ENCODE results near the gene TRAF2. TPM values are rescaled to one million over a fixed set of nuclear protein-coding genes. Genes with fewer than 3 reads are reported as not detected.
A peak's percentile ranks its signal among the peaks of the same experiment; 100 is the strongest.

TRAF2 gene
- total RNA-seq, 6 experiments from 2014 or later: 11.1 to 15.9 (median 13.6) TPM

DNA sequence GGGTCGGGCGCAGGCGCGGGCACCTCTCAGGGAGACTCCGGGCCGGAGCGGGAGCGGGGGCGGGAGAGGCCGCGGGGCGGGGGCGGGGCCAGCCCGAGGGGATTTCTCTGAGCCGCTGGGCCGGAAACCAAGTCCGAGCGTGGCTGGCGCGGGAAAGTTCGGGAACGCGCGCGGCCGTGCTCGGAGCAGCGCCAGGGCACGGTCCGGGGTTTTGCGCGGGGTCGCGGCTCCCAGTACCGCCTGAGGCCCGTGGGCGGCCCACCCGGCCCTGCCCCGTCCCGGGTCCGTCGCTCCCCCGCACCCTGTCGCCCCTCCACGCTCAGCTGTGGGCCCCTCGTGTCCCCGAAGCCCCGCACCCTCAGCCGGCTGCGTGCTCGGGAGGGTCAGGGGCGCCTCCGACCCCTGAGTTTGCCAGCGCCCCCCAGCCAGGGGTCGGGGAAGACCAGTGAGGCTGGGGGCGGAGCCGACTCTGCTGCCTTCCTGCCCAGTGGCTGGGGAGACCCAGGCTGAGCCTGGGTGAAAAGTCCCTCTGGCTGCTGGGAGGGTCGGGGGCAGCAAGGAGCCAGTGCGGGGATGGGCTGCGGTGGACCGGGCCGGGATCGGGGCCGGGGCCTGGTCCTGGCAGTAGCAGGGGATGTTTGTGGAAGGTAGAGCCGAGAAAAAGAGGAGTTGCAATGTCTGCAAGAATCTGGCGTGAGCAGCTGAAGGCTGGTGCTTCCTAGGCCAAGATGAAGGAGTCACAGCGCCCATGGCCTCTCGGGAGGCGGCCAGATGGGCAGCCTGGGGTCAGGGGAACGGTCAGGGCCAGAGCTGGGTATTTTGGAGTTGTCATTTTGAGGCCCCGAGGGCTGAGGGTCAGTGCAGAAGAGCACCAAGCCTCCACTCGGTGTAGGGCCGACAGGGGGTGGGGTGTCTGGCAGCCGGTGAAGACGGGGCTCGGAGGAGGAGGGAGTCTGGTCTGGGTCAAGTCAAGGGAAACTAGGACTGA is 588 bp downstream of the TRAF2 start:
- Mint-ChIP-seq H3K9me3 (no peaks in the 10 kb centered on the region), H3K27me3 (ENCODE audit: insufficient read depth) (peaks cover 3% of the 10 kb centered on the region; the same call in 1 of the 2 replicates), H3K27ac (peak overlapping the region; percentile 77), H3K4me3 (peak overlapping the region; percentile 93), H3K4me1 (ENCODE audit: low read depth) (peaks cover 18% of the 10 kb centered on the region), H3K36me3 (ENCODE audit: low read depth) (no peaks in the 10 kb centered on the region)
- DNase-seq: no peak
- TF ChIP-seq, protein P1, sequence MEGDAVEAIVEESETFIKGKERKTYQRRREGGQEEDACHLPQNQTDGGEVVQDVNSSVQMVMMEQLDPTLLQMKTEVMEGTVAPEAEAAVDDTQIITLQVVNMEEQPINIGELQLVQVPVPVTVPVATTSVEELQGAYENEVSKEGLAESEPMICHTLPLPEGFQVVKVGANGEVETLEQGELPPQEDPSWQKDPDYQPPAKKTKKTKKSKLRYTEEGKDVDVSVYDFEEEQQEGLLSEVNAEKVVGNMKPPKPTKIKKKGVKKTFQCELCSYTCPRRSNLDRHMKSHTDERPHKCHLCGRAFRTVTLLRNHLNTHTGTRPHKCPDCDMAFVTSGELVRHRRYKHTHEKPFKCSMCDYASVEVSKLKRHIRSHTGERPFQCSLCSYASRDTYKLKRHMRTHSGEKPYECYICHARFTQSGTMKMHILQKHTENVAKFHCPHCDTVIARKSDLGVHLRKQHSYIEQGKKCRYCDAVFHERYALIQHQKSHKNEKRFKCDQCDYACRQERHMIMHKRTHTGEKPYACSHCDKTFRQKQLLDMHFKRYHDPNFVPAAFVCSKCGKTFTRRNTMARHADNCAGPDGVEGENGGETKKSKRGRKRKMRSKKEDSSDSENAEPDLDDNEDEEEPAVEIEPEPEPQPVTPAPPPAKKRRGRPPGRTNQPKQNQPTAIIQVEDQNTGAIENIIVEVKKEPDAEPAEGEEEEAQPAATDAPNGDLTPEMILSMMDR (IDR thresholded peaks at IDR 0.05): no peak

DNA sequence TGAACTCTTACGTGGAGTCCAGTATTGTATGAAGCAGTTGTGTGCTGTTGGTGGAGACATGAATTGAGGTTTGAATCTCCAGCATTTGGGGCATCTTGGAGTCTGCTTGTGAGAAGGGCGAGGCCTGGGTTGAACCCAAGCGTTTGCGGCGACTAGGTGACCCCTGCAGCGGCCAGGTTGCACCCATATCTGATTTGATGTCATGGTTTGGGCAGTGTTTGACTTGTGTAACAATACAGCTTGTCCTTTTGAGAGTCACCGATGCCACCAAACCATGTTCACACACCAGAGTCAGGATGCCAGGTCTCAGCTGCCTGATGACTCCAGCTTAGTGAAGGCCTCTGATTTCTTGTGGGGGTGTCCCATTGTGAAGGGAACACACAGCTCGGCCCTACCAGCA is 2.1 kb downstream of the TRAF2 start:
- Mint-ChIP-seq H3K4me3 (no peak overlapping the region), H3K4me1 (ENCODE audit: low read depth) (peaks cover 9% of the 10 kb centered on the region), H3K36me3 (ENCODE audit: low read depth) (no peaks in the 10 kb centered on the region), H3K27ac (no peak overlapping the region), H3K9me3 (no peaks in the 10 kb centered on the region), H3K27me3 (ENCODE audit: insufficient read depth) (peaks cover 2% of the 10 kb centered on the region; the same call in 1 of the 2 replicates)
- no peak for DNase-seq
- TF ChIP-seq, protein P1 (IDR thresholded peaks at IDR 0.05): no peak

DNA sequence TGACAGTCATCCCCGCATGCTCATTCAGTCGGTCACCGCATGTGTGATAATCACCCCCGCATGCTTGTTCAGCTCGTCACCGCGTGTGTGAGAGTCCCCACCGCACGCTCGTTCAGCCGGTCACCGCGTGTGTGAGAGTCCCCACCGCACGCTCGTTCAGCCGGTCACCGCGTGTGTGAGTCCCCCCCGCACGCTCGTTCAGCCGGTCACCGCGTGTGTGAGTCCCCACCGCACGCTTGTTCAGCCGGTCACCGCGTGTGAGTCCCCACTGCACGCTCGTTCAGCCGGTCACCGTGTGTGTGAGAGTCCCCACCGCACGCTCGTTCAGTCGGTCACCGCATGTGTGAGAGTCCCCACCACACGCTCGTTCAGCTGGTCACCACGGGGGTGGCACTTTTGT is 3.5 kb downstream of the TRAF2 start:
- peaks cover 9% of the 10 kb centered on the region for H3K4me1 Mint-ChIP-seq (ENCODE audit: low read depth)
- TF ChIP-seq, protein P1 (IDR thresholded peaks at IDR 0.05): no peak

DNA sequence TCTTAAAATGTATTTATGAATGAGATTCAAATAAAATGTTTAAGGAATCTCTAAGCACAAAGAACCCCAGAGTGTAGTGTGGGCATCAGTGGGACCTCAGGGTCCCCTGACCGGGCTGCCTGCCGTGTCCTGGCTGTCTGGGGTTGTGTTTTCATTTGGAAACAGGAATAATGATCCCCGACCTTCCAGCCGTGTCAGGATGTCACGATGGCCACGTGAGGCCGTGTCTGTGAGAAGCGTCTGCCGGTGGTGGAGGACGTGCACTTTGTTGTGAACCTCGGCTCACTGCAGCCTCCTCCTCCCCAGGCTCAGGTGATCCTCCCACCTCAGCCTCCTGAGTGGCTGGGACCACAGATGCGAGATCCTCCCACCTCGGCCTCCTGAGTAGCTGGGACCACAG is 4.3 kb downstream of the TRAF2 start:
- no peak overlapping the region for H3K4me3 Mint-ChIP-seq
- H3K9me3 Mint-ChIP-seq: no peaks in the 10 kb centered on the region
- H3K4me1 Mint-ChIP-seq (ENCODE audit: low read depth): peaks cover 9% of the 10 kb centered on the region
- H3K36me3 Mint-ChIP-seq (ENCODE audit: low read depth): 0 out of 2 replicates have a peak, but pooled peaks cover 7% of the 10 kb centered on the region
- H3K27me3 Mint-ChIP-seq (ENCODE audit: insufficient read depth): peaks cover 2% of the 10 kb centered on the region; the same call in 1 of the 2 replicates
- DNase-seq: no peak
- TF ChIP-seq, protein P1 (IDR thresholded peaks at IDR 0.05): no peak
- no peak overlapping the region for H3K27ac Mint-ChIP-seq

More for the DNA sequence above, 3.5 kb downstream of the TRAF2 start:
- Mint-ChIP-seq H3K27me3 (ENCODE audit: insufficient read depth) (peaks cover 2% of the 10 kb centered on the region; the same call in 1 of the 2 replicates), H3K27ac (no peak overlapping the region), H3K9me3 (no peaks in the 10 kb centered on the region), H3K36me3 (ENCODE audit: low read depth) (0 out of 2 replicates have a peak, but pooled peaks cover 7% of the 10 kb centered on the region), H3K4me3 (no peak overlapping the region)
- no peak for DNase-seq

DNA sequence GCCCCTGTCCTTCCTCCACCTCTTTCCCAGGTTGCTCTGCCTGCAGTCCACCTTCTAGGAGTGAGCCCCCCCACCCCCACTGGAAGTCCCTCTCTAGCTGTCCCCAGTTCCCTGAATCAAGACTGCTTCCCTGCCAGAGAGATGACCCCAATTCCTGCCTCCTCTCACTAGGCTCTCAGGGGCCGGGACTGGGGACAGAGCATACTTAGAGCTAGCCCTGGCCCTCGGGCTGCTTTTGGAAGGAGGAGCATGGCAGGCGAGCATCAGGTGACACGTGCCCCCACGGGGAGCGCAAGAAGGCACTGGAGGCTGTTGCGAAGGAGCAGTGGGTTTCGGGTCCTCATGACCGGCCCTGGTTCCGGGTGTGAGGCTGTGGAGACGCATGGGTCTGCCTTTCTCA is 9.7 kb downstream of the TRAF2 start:
- no peak for DNase-seq
- H3K36me3 Mint-ChIP-seq (ENCODE audit: low read depth): peaks cover 19% of the 10 kb centered on the region
- H3K27me3 Mint-ChIP-seq (ENCODE audit: insufficient read depth): no peaks in the 10 kb centered on the region
- TF ChIP-seq, protein P1 (IDR thresholded peaks at IDR 0.05): no peak
- peaks cover 7% of the 10 kb centered on the region for H3K4me1 Mint-ChIP-seq (ENCODE audit: low read depth)
- no peaks in the 10 kb centered on the region for H3K9me3 Mint-ChIP-seq
- H3K27ac Mint-ChIP-seq: no peak overlapping the region
- H3K4me3 Mint-ChIP-seq: no peak overlapping the region
